Choroid plexus epithelial cell (primary cell): ENCODE data around the gene AQP9.
A peak's percentile ranks its signal among the peaks of the same experiment; 100 is the strongest.
"Not testable (repeated sequence)": the region's sequence is repeated elsewhere in the genome, so short reads cannot be mapped to it uniquely, and the experiment has no call there.

Experiments used
- DNase-seq: peaks from one replicate; pipeline ENCODE4 v3.0.0-alpha.2; 2010; ENCODE audit warnings: low read depth
- H3K4me3 ChIP-seq: 2 replicates; pipeline ENCODE4 v1.5.1; 2011; ENCODE audit warnings: low read depth, mild to moderate bottlenecking, control low read depth, low read length, moderate library complexity
- CTCF ChIP-seq: conservative IDR thresholded peaks from 2 replicates; pipeline ENCODE4 v1.5.1; 2011; ENCODE audit warnings: low read depth, mild to moderate bottlenecking, control low read depth, inconsistent platforms, low read length, moderate library complexity

The AQP9 gene

GRCh38 chr15:58189148-58189811 is 51.1 kb downstream of the AQP9 start:
- no peak for TF ChIP-seq CTCF
- no peak for DNase-seq
- H3K4me3 ChIP-seq, result no peak overlapping the region

- no peak for DNase-seq
- no peak for TF ChIP-seq CTCF
- H3K4me3 ChIP-seq, result no peak overlapping the region
These were observed 52.2 kb downstream of the AQP9 start for GRCh38 chr15:58190419-58190818.

- not testable (repeated sequence) for DNase-seq, H3K4me3 ChIP-seq
These were observed 55.5 kb downstream of the AQP9 start for GRCh38 chr15:58193636-58194035.

GRCh38 chr15:58200739-58201138 is 62.6 kb downstream of the AQP9 start:
- H3K4me3 ChIP-seq, result no peak overlapping the region
- no peak for TF ChIP-seq CTCF
- no peak for DNase-seq

- no peak overlapping the region for H3K4me3 ChIP-seq
- no peak for TF ChIP-seq CTCF
- peak; percentile 41 for DNase-seq
These were observed 63.3 kb downstream of the AQP9 start for GRCh38 chr15:58201516-58201915.

GRCh38 chr15:58203537-58203936 is 65.4 kb downstream of the AQP9 start:
- no peak overlapping the region for H3K4me3 ChIP-seq
- peak; percentile 94 for DNase-seq
- no peak for TF ChIP-seq CTCF

GRCh38 chr15:58206151-58206550 is 68.0 kb downstream of the AQP9 start:
- no peak for TF ChIP-seq CTCF
- no peak for DNase-seq
- no peak overlapping the region for H3K4me3 ChIP-seq

GRCh38 chr15:58208217-58208616 is 70.0 kb downstream of the AQP9 start:
- not testable (repeated sequence) for DNase-seq

GRCh38 chr15:58209007-58209481 is 70.9 kb downstream of the AQP9 start:
- peak; percentile 81 for DNase-seq
- not testable (repeated sequence) for H3K4me3 ChIP-seq

More at GRCh38 chr15:58208217-58208616, 70.0 kb downstream of the AQP9 start:
- H3K4me3 ChIP-seq, result not testable (repeated sequence)

- not testable (repeated sequence) for H3K4me3 ChIP-seq, DNase-seq
These were observed 71.8 kb downstream of the AQP9 start for GRCh38 chr15:58210031-58210430.
